ENCODE data around the gene CD300LG.
"Not testable (repeated sequence)": the region's sequence is repeated elsewhere in the genome, so short reads cannot be mapped to it uniquely, and the experiment has no call there.

Gene CD300LG

DNA sequence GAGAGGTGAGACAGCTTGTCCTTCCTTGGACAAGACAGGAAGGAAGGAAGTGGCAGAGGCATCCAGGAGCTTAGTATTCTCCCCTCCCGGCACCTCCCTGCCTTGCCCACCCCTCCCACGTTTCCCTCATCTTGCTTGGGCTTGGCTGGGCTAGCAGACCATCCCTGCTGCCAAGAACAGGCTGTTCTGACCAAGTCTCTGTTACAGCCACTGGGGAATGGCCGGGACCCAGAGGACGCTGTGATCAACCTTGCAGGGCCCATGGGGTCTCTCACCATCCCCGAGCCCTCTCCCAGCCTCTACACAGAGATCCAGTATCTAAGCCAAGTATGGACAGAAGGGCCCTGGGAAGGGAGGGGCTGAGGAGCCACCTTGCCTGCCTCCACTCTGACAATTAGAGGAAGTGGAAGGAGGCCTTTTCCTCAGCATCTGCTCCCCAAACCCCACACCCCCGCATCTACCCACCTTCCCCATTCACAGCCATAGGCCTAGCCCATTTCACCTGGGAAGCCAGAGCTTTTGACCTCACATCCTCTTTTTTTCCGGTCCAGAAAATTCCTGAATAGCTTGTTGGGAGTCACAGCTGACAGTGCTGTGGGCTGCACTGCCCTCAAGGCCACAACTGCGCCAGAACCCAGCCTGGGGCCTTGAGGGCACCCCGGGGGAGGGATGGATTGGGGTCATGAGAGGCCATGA is 14.1 kb downstream of the CD300LG start:
- TF ChIP-seq, protein P1, sequence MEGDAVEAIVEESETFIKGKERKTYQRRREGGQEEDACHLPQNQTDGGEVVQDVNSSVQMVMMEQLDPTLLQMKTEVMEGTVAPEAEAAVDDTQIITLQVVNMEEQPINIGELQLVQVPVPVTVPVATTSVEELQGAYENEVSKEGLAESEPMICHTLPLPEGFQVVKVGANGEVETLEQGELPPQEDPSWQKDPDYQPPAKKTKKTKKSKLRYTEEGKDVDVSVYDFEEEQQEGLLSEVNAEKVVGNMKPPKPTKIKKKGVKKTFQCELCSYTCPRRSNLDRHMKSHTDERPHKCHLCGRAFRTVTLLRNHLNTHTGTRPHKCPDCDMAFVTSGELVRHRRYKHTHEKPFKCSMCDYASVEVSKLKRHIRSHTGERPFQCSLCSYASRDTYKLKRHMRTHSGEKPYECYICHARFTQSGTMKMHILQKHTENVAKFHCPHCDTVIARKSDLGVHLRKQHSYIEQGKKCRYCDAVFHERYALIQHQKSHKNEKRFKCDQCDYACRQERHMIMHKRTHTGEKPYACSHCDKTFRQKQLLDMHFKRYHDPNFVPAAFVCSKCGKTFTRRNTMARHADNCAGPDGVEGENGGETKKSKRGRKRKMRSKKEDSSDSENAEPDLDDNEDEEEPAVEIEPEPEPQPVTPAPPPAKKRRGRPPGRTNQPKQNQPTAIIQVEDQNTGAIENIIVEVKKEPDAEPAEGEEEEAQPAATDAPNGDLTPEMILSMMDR (IDR thresholded peaks at IDR 0.05): no peak
- H3K27ac ChIP-seq: no peak overlapping the region

DNA sequence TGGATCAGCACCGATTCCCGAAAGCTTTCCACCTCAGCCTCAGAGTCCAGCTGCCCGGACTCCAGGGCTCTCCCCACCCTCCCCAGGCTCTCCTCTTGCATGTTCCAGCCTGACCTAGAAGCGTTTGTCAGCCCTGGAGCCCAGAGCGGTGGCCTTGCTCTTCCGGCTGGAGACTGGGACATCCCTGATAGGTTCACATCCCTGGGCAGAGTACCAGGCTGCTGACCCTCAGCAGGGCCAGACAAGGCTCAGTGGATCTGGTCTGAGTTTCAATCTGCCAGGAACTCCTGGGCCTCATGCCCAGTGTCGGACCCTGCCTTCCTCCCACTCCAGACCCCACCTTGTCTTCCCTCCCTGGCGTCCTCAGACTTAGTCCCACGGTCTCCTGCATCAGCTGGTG is 15.0 kb downstream of the CD300LG start:
- no peak overlapping the region for H3K27ac ChIP-seq
- TF ChIP-seq, protein P1 (IDR thresholded peaks at IDR 0.05): no peak
- TF ChIP-seq ZFX (IDR thresholded peaks at IDR 0.05; ENCODE audit: borderline replicate concordance): no peak

DNA sequence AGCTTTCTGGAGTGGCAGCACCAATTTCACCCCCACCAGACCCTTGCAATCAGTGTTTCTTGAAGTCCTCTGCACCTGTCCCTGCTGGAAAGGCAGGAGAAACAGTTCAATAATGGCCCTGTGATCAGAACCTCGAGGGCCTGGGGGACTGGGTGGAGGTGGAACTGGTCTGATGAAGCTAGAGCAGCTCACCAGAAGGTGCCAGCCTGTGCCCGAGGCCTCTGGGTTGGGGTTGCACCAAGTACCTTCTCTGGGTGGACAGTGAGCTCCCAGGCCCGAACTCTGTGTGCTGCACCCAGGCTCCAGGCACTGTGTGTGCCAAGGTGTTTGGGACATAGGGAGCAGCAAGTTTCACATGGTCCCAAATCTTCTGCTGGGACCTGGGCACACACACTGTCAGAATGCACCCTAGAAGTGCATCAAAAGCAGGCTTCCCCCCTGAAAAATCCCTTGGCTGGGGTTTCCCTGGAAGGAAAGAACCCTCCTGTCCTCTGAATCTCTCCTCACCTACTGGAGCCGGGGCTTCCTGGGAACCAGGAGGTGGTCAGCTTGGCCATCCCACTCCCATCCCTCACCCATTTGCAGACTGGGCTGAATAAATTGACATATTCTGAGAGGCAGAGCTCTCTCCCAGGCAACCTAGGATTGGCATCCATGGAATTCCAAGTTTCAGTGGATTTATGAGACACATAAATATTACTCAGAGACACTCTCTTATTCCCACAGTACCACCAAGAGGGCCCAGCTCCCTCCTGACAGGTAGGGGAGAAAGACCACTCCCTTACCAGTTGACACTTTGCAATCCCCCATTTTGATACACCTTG is 17.4 kb downstream of the CD300LG start:
- no peak for TF ChIP-seq ZFX (IDR thresholded peaks at IDR 0.05; ENCODE audit: borderline replicate concordance)
- TF ChIP-seq, protein P1 (IDR thresholded peaks at IDR 0.05): no peak
- H3K27ac ChIP-seq: no peak overlapping the region

DNA sequence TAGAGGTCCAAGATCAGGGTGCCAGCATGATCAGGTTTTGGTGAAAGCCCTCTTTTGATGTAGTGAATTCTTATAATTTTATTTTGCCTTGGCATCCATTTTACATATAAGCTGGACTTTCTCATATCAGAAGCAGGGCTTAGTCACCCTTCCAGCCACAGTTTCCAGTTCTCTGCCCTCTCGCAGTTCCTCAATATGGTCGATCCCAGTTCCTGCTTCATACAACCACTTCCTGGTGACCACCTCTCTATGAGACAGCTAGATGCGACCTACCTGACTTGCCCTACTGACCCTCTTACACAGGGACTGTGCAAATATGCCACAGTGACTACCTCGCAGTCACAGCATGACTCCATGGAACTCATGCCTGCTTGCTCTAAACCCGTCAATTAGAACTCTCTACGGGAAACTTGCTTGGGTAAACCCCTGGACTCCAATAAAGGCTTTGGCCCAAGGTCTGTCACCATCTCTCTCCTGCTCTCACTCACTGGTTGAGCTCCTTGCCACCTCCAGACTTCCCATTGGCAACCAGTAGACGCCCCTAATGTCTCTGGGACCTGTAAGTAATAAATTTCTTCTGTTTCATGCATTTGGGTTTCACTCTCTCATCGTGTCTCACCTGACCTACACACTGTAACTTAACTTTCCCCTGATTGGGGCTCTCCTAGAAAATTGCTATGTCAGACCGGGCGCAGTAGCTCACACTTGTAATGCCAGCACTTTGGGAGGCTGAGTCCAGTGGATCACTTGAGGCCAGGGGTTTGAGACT is 21.4 kb downstream of the CD300LG start:
- H3K27ac ChIP-seq: no peak overlapping the region
- no peak for TF ChIP-seq ZFX (IDR thresholded peaks at IDR 0.05; ENCODE audit: borderline replicate concordance)
- TF ChIP-seq, protein P1 (IDR thresholded peaks at IDR 0.05): no peak

DNA sequence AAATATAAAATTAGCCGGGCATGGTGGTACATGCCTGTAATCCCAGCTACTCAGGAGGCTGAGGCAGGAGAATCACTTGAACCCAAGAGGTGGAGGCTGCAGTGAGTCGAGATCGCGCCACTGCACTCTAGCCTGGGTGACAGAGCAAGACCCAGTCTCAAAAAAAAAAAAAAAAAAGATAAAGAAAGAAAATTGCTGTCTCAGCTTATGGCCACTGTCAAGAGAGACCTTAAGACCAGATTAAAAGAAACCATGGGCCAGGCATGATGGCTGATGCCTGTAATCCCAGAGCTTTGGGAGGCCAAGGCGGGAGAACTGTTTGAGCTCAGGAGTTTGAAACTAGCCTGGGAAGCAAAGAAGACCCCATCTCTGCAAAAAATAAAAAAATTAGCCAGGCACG is 22.1 kb downstream of the CD300LG start:
- not testable (repeated sequence) for H3K27ac ChIP-seq

DNA sequence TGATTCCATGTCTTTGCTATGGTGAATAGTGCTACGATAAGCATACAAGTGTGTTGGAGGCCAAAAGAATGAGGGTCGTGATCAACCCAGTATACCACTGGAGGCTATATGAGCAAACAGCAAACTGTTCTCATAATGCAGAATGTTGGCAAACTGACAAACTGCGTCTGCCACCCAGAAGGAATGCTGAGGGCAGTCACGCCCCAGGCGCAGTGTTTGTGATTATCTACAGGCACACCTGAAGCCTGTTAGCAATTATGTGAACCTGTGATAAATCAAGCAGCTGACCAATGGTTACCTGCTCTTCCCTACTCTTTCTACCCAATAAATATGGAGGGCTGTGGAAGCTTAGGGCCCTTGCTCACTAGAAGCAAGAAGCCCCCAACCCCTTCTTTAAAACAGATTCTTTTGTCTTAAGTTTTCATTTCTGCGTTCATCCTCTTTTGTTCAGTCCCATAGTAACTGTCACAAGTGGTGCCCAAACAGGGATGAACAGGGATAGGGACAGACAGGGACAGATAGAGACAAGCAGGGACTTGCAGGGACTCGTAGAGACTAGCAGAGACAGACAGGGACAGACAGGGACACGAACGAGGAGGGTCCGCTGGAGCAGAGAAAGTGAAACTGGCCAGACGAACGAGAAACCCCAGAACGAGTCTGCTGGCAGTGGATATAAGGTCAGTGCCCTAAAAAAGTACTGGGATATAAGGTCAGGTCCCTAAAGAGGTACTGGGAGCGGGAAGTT is 25.1 kb downstream of the CD300LG start:
- TF ChIP-seq ZFX (IDR thresholded peaks at IDR 0.05; ENCODE audit: borderline replicate concordance): no peak
- TF ChIP-seq, protein P1 (IDR thresholded peaks at IDR 0.05): no peak
- H3K27ac ChIP-seq: no peak overlapping the region

DNA sequence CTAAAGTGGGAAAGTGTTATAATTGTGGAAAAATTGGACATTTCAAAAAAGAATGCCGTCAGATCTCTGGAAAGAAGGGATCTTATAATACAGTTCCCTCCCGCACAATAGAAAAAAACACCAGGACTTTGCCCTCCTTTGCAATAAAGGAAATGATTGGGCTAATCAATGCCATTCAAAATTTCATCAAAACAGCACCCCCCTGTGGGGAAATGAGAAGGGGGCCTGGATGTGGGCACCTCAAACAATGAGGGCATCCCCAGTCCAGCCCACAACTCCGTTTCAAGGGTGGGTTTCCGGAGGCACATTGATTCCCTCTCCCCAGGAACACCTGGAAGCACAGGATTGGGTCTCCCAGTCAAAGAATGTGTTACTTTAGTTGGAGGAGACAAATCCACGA is 26.1 kb downstream of the CD300LG start:
- TF ChIP-seq, protein P1 (IDR thresholded peaks at IDR 0.05): no peak
- no peak for TF ChIP-seq ZFX (IDR thresholded peaks at IDR 0.05; ENCODE audit: borderline replicate concordance)
- H3K27ac ChIP-seq: no peak overlapping the region

All from 22Rv1 (cell line).